NOMO-1 treated with DMSO at 0.1 percent for 48 hours (cell line): ENCODE data around the gene TET2.

ENCODE experiments used
- DNase-seq: peaks from one replicate; lab custom pipeline; 2025; ENCODE audit not compliant: unreplicated experiment; lab: John Stamatoyannopoulos, UW

The TET2 gene

DNA sequence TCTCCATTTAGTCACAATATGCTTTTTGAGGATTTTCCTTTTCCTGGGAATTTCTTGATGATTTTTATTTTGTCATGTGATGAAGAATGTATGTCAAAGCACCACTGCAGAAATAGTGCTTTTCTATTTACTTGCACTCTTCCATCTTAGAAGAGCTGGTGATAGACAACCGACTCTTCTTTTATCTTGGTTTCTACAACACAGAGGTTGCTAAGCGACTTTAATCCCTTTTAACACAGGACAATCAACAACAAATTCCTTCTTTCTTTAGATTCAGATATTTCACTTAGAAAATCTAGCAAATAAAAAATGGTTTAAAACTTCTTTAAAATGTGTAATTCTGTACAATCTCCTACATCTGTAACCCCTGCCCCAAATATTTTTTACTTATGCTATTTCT, 34.6 kb downstream of the TET2 start:
- DNase-seq = no peak

GRCh38 chr4:105182211-105182610, 35.5 kb downstream of the TET2 start:
- DNase-seq = no peak

DNA sequence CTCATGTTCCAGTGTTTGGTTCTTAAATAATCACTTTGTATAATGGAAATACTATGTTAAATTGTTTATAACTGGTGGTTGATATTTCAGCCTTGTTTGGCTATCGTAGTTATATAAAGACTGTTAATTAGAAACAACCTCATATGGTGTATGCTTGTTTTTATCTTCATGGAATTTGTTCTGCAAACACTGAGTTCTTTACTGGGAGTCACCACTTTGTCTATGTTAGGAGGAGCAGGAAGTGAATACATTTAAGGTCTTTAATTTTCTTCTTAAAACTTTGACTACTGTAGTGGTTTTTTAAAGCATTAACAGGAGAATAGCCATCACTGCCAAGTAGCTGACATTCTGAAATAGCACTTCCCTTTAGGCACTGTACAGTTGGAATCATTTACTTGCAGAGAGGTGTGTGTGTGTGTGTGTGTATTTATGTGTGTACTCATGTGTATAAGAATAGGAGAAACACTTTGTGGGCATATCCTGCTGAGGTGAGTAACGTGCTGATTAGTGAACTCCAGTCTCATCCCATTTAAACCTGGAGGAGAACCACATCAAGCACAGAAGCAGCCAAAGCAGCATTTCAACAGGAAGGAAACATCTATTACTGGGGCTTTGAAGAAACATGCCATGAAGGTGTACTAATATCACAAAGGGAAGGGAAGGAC, 37.8 kb downstream of the TET2 start:
- no peak for DNase-seq

DNA sequence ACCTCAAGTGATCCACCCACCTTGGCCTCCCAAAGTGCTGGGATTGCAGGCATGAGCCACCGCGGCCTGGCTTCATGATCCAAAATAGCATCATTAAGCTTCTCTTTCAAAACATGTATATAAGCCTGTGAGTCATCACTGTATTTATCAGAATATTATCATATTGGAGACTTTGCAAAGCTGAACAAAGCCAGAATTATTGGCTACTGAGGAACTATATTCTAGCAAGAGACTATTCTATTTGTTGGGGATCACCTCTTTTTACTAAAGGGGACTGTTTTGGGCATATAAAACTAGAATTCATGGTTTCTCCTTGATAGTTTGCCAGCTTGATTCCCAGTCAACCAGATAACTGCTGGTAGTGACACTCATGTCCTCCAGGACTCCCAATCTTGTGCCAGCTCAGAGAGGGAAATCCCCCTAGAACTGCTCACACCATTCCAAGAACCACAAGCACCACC, 40.1 kb downstream of the TET2 start:
- DNase-seq = no peak

GRCh38 chr4:105189855-105190650, 43.4 kb downstream of the TET2 start:
- DNase-seq = no peak

GRCh38 chr4:105191621-105192210, 45.0 kb downstream of the TET2 start:
- DNase-seq = peak; percentile 91

- DNase-seq = no peak
These were observed 45.8 kb downstream of the TET2 start for GRCh38 chr4:105192474-105192873.

GRCh38 chr4:105192910-105193309, 46.2 kb downstream of the TET2 start:
- no peak for DNase-seq

DNA sequence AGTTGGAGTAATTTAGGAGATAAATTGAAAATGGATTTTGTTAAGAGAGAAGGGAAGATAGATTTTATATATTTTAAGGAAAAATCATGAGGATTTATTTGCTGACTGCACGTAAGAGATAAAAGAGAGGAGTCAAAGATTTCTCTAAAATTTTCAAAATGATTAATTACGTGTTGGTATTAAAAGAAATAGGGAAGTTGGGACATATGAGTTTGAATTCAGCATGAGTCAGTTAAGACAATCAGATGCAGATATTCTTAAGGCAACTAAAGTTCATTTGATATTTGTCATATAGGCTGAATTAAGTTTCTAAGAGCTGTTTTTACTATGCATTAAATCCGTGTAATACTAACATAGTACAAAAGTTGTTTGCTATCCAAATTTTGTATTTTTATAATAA, 46.9 kb downstream of the TET2 start:
- DNase-seq = peak; percentile 47

DNA sequence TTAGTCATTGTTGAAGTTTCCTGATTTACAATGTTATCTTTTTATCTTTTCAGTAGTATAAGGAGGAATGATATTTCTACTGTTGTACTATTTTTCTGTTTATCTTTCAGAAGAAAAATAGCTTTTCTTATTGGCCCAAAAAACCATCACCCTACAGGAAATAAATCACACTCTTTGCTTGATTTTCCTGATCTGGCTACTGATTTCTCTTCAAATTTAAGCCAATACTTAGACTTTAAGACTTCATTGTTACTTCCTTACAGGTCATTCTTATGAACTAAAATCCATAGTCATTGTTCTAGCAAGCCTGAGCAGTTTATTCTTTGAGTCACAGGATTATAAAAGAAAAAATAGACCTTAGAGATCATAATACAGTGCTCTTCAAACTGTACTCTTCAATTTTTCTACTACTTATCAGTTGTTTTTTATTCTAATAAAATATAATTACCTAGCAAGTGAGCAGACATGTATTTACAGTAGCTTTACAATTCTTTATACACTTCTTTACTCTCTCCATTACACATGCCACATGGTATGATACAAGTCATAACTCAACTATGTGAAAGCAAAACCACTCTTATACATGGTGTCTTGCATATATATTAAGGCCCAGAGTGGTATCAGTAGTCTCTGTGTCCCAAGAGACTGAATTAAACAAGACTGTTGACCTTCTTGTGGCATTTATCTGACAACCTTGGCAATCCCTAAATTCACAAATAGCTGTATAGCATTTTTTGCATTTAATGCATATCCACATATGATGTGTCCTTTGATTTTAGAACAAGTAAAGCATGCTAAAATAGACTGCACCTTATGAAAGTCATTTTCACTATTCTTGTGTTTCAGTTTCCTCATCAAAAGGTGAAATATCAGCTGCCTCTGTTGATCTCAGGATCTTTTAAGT, 47.9 kb downstream of the TET2 start:
- no peak for DNase-seq

DNA sequence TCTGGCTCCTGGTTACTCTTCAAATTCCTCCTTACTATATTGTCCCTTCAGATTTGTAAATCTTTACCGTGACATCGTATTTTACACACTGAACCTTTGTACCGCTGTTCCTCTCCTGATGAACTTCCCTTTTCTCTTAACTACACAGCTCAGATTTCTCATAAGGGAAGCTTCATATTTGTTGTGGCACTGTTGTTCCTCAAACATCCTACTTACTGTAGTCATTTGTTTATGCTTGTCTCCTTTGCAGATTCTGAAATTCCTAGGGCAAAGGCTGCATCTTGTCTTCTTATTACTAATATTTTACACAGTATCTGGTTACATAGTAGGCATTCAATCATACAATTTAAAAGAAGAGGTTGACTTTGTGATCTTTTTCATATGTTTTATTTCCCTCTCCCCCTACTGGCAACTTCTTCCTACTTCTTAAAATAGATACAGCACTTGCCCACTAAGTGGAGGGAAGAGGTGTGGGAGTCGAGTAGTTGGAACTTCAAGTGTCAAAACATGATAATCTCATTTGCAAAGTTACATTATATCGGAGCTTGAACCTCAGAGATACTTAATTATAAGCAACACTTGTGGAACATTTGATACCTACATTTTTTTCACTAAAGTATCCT, 50.0 kb downstream of the TET2 start:
- peak; percentile 91 for DNase-seq

DNA sequence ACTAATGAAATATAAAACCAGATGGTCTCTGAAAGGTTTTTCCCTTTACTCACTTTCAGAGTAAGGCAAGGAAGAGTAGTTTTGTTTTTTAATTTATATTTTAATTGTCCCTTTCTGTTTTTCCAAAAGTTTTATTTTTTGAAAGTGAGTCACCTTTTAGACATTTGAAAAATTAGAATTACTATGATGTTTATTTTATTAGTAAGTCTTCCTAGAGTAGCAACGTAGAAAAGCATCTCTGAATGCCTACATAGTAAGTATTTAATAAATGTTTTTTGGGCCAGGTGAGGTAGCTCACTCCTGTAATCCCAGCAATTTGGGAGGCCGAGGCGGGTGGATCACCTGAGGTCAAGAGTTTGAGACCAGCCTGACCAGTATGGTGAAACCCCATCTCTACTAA, 51.1 kb downstream of the TET2 start:
- no peak for DNase-seq

DNA sequence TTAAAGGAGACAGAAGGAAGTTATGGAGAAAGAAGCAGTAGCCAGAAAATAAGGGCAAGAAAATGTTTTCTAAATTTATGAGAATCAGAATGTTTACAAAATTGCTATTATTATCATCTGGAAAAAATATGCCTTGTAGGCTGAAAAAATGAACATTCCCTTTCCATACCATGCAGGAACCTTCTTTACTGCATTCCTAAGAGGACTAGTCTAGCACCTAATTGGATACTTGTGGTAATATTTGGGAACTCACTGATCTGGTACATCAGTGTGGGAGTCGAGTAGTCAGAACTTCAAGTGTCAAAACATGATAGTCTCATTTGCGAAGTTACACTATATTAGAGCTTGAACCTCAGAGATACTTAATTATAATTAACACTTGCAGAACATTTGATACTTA, 51.9 kb downstream of the TET2 start:
- no peak for DNase-seq

- no peak for DNase-seq
These were observed 59.5 kb downstream of the TET2 start for GRCh38 chr4:105206214-105206613.

GRCh38 chr4:105207386-105207785, 60.7 kb downstream of the TET2 start:
- DNase-seq = no peak

GRCh38 chr4:105208561-105208960, 61.9 kb downstream of the TET2 start:
- DNase-seq = no peak

GRCh38 chr4:105210916-105211315, 64.2 kb downstream of the TET2 start:
- DNase-seq = no peak

DNA sequence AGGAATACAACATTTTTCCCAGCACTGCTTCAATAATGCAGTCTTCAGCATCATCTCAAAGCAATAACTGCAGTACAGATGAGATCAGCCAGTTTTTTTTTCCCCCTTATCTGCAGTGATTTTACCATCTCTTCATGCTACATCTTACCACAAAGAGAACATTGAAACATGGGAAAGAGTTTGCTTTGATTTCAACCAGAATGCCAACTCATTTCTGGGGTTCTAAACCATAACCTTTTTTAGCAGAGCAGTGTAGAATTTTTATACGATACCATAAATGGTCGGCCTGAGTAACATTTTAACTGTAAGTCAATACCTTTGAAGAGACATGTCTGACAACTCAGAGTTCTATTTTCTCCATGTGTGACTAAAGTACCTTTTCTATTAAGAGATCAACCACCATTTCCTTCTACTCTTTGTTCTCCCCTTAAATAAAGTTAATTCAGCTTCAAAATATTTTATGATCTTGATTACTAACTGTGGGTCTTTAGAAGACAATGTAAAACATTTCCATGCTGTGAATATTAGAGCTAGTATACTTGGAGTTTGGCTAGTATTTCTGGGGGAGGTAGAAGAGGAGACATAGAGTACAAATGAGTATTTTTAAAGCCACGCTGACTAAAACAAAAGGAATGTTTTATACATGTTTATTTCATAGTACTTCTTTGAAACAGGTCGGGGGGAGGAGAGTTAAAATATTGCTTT, 69.1 kb downstream of the TET2 start:
- no peak for DNase-seq

- DNase-seq = no peak
These were observed 78.8 kb downstream of the TET2 start for GRCh38 chr4:105225500-105225899.

DNA sequence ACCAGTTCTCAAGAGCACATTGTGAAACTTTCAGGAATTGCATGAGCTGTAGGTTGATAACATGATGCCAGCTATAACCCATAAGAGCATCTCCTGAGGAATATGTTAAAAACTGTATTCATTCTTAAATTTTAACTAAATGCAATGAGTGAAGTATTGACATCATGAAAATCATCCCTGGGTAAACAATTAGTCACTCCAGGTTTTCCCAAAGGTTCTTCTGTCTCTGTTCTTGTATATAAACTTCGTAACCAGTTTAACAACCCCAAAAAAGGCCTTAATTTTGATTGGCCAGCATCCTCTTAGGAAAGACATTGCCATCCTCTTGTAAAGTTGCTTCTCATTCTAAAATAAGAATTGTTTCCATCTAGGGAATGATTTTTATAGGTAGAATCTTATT, 80.4 kb downstream of the TET2 start:
- no peak for DNase-seq
